HG03060 (cell line): ENCODE results near the gene ZMYM1.
"Not testable (repeated sequence)": the region's sequence is repeated elsewhere in the genome, so short reads cannot be mapped to it uniquely, and the experiment has no call there.

Source experiments
- ATAC-seq: cut with Tn5 transposase; IDR thresholded peaks from one replicate; pipeline ENCODE4 v1.9.1; 2021; ENCODE audit warnings: low read depth, moderate number of reproducible peaks; ENCODE audit not compliant: unreplicated experiment

The ZMYM1 gene

DNA sequence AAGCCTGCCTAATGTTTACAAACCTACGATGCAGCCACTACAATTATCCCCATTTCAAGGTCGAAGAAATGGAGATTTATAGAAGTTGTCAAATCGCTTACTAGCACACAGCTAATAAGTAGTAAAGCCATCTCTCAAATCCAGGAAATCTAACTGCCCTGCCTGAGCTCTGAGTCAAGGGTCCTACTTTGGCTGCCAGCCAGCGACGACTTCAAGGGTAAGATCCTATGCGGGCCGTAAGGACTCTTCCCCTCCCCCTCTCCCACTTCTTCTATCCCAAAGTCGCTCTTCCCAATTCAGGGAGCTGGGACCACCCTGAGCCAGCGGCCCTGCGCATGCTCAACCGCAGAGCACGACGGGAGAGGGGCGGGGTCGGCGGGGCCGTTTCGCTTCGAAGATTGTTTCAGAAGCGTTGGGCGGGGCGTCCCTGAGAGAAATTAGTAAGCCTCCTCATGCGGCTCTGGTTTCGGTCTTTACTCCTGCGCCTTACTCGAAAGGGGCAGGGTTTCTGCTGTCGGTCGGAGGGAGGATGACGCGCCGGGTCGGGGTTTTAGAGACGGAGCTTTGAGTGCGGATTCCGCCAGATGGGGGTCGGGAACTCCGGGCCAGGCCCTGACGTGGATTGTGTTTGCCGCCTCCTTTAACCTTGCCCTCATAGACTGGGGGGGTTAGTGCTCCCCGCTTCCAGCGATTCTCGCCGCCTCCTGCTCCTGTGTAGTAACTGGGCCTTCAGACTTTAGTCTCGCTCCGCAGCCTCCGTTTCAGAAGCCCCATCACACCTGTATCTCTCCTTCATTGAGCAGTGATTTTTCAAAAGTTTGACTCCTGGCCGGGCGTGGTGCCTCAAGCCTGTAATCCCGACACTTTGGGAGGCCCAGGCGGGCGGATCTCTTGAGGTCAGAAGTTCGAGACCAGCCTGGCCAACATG lies at the start of gene ZMYM1:
Gene ZMYM1 (plus strand): TSS at position 383 of the 928 bp plus-strand sequence. CDS start 14,603 bp downstream, outside the sequence.
- ATAC-seq, result peak; percentile 72

DNA sequence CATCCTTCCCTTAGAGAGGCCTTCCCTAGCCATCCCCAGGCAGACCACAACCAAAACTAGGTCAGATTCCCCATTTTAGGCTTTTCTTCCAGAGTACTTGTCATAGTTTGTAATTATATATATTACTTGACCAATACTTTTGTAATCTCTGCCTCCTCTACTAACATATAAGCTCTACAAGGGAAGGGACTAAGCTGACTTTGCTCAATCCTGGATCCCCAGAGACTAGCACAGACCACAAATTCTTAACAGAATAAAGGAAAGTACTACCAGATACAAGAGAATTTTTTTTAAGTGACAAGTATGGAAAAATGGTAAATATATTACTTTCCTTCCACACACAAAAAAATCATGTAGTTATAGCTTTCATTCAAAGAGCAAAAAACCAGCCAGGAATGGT lies 49.4 kb upstream of the ZMYM1 start:
- no peak for ATAC-seq

GRCh38 chr1:35030338-35030737 lies 48.8 kb upstream of the ZMYM1 start:
- ATAC-seq, result no peak

DNA sequence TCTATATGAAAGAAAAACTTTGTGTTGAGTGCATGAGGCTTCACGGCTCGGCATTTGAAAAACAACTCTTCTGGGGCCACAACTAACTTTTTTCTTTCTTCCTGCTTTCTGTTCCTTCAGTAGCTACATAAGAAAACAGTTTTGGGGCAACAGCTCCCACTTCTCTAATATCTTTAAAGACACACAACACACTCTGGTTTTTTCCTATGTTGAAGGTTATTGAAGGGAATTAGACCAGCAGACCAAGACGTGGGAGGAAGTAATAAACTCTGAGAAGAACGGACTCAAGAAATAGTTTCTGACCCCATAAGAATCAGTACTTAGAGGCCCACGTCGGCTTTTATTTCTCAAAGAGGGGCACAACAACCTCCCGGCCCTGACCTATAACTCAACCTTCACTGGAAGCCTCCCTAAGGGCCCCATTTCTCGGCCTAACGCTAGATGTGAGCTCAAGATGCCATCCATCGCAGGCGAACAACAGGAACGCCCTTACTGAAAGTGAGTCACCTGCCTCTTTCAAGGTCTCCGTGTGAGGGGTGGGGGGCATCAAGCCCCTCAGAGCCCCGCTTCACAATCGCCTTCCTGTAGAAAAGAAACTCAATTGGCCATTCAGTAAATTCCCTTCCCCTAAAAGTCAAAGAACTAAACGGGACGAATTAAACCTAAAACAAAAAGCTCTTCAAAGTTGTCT lies 48.3 kb upstream of the ZMYM1 start:
- ATAC-seq, result no peak

DNA sequence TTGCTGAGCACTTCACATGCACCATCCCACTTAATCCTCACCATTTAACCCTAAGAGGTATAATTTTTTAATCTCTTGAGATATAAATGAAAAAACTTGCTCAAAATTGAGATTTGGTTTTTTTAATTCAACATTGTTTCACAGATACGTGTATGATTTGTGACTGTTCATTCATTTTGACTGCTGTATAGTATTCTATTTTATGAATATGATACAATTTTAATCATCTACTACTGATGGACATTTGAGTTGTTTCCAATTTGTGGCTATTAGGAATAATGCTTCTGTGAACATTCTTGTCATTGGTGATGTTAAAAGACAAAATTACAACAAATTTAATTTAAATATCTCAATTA lies 46.8 kb upstream of the ZMYM1 start:
- no peak for ATAC-seq

- ATAC-seq, result no peak
These were observed 45.8 kb upstream of the ZMYM1 start for GRCh38 chr1:35033346-35033745.

DNA sequence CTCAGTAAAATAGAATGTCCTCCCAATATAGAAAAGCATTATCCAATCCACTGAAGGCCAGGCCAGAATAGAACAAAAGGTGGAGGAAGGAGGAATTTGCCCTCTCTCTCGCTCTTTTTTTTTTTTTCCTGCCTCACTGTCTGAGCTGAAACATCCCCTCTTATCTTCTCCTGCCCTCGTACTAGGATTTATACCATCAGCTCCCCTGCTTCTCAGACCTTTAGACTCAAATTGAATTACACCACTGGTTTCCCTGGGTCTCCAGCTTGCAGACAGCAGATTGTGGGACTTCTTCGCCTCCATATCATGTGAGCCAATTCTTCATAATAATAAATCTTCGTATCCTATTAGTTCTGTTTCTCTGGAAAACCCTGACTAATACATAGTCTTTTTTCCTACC lies 42.6 kb upstream of the ZMYM1 start:
- ATAC-seq, result no peak

- no peak for ATAC-seq
These were observed 42.0 kb upstream of the ZMYM1 start for GRCh38 chr1:35037206-35037605.

DNA sequence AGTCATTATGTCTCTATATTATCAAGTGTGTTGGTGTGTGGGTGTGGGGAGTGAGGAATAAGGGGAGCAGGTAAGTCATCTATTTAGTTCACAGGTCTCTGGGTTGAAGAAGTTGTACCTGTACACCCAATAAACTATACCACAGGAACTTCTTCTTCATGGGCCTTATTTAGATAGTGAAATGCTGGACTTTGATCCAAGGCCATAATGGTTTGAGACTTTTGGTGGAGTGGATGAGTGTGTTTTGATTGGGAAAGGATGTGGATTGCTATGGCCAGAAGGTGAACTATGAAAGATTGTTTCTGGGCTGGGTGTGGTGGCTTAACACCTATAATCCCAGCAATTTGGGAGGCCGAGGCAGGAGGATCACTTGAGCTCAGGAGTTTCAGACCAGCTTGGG lies 40.5 kb upstream of the ZMYM1 start:
- no peak for ATAC-seq

DNA sequence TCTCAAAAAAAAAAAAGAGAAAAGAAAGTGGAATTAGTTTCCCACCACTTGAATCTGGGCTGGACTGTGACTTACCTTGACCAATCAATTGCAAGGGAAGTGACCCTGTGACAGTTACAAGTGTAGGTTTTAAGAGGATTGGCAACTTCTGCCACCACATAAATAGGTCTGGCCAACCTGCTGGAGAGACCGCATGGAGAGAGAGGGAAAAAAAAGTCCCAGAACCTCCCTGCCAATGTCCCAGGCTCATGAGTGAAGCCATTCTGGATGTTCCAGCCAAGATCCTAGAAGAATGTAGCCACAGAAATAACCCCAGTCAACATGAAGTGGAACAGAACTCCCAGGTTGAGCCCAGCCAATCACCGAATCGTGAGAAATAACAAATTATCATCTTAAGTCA lies 35.7 kb upstream of the ZMYM1 start:
- ATAC-seq, result no peak

GRCh38 chr1:35044431-35044830 lies 34.8 kb upstream of the ZMYM1 start:
- no peak for ATAC-seq

DNA sequence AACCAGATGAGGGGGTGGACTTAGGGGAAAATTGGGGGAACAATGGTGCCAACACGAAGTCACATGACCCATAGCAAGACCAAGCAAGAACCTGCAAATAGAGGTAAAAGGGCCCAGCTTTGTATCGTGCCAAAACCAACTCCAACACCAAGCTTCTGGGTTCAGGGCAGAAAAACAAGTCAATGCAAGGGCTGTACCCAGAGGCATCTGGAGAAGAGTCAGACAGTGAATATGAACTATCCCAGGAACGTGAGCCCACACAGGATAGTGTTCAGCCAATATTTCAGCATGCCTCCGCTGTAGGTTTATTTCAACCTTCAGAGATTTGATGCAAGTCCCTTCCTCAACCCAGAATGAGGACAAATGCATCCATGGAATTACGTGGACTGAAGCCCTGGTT lies 32.5 kb upstream of the ZMYM1 start:
- ATAC-seq, result no peak

DNA sequence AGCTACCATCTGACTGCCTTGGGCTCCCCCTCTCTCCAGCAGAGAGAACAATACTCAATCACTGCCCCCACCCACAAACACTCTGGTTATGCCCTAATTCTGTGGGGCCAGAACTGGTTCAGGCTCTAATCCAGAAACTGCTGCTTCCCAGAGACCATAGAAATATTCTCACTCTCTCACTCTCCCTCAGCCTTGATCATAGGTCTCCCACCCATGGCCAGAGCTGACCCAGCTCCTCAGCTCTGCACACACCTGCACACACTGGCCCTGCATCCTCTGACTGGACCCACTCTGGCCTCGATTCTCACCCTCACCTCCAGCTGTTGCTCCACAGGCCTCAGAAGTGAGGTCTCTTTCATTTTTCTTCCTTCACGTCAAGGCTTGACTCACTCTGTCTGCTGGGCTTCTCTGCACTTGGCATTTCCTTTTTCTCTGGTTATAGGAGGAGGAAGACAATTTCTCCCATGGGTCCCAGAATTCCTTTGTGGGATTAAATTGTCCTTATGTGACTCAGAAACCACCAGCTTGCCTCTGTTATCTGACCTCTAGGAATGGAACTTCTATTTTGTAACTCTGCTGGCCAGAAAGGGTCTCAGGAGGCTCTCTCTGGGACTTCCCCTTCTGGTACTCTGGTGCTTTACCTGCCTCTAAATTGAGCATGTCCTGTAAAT lies 31.9 kb upstream of the ZMYM1 start:
- no peak for ATAC-seq

DNA sequence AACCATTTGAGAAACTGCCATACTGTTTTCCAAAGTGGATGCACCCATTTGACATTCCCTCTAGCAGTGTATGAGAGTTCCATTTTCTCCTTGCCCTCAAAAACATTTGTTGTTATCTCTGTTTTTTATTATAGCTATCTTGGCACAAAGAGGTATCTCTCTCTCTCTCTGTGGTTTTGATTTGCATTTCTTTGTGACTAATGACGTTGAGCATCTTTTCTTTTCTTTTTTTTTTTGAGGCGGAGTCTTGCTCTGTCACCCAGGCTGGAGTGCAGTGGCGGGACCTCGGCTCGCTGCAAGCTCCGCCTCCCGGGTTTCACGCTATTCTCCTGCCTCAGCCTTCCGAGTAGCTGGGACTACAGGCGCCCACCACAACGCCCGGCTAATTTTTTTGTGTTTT lies 30.1 kb upstream of the ZMYM1 start:
- ATAC-seq, result no peak

- ATAC-seq, result no peak
These were observed 25.8 kb upstream of the ZMYM1 start for GRCh38 chr1:35053433-35053832.

DNA sequence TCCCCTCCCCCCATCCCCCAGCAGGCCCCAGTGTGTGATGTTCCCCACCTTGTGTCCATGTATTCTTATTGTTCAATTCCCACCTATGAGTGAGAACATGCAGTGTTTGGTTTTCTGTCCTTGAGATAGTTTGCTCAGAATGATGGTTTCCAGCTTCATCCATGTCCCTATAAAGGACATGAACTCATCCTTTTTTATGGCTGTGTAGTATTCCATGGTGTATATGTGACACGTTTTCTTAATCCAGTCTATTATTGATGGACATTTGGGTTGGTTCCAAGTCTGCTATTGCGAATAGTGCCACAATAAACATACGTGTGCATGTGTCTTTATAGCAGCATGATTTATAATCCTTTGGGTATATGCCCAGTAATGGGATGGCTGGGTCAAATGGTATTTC lies 24.9 kb upstream of the ZMYM1 start:
- not testable (repeated sequence) for ATAC-seq

GRCh38 chr1:35058321-35058720 lies 20.9 kb upstream of the ZMYM1 start:
- not testable (repeated sequence) for ATAC-seq

DNA sequence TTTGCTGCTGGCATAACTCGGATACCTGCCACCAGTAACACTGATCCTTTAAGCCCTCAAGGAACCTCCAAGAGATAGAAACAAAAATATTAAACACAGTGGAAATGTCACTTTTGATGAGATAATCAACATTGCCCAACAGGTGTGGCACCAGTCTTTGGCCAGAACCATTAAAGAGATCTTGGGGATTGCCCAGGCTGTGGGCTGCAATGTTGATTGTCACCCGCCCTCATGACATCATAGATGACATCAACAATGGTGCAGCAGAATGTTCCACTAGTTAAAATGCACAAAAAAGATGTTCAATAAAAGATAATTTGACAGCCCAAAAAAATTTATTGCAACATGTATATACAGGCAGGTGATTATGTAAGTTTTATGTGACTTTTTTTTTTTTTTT lies 20.2 kb upstream of the ZMYM1 start:
- ATAC-seq, result no peak

DNA sequence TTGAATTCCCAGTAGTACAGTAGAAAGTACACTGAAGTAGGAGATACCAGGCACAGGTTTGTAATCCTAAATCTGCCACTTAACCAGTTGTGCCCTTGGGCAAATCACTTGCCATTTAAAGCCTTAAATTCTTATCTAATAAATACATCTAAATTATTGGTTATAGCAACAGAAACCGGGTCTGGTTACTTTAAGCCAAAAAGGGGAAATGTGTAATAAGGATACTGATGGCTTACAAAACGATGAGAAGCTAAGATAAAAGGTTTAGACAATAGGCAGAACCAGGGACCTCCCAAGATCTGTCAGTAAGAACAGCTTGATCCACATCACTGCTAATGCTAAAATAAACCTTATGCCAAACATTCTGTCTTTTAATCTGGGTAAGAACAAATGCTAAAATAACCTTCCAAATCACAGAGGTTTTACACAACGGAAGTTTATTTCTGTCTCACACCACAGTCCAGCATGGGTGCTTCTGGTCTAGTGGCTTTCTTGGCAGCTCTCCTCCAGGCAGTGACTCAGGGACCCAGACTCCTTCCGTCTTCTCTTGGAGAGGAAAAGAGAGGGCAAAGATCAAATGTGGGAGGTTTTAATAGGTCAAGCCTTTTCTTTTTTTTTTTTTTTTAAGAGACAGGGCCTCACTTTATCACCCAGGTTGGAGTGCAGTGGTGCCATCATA lies 16.5 kb upstream of the ZMYM1 start:
- no peak for ATAC-seq

- ATAC-seq, result no peak
These were observed 14.9 kb upstream of the ZMYM1 start for GRCh38 chr1:35064265-35064664.

DNA sequence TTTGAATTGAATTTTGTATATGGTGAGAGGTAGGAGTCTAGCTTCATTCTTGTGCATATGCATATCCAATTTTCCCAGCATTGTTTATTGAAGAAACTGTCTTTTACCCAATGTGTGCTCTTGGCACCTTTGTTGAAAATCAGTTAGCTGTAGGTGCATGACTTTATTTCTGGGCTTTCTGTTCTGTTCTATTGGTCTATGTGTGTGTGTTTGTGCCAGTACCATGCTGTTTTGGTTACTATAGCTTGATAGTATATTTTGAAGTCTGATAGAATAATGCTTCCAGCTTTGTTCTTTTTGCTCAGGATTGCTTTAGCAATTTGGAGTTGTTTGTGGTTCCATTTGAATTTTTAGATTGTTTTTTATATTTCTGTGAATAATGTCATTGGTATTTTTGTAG lies 9.4 kb upstream of the ZMYM1 start:
- no peak for ATAC-seq
